H1 (cell line): Measurements from ENCODE around the gene HES1.

Source experiments
- CBX5 ChIP-seq: fragments of 300-800, 300-1000 bp; sonication (generic); IDR thresholded peaks from 2 replicates; pipeline ENCODE4 v1.7.1; 2016; ENCODE audit warnings: antibody characterized with exemption, low read length, low read depth
- CEBPB ChIP-seq: IDR thresholded peaks from 2 replicates; pipeline ENCODE4 v1.6.1; 2012; ENCODE audit warnings: low read depth, low read length
- CTCF ChIP-seq, 3 experiments: IDR thresholded peaks; 1 replicate in 2 of 3; 2 replicates in 1 of 3; pipeline versions ENCODE4 v1.5.1 to v1.6.1; 2011; ENCODE audit warnings: low read length in 3 of 3, mild to moderate bottlenecking in 3 of 3, inconsistent platforms in 2 of 3, low read depth in 1 of 3, moderate library complexity in 1 of 3; ENCODE audit not compliant: insufficient read depth in 1 of 3; ENCODE audit errors: control extremely low read depth in 1 of 3
- EGR1 ChIP-seq: IDR thresholded peaks from 2 replicates; pipeline ENCODE4 v1.6.1; 2011; ENCODE audit warnings: low read depth, low read length, borderline replicate concordance
- JUN ChIP-seq: IDR thresholded peaks from 2 replicates; pipeline ENCODE4 v1.6.1; 2011; ENCODE audit warnings: low read depth, mild to moderate bottlenecking, improper control_type of control experiment, low read length
- NRF1 ChIP-seq: IDR thresholded peaks from 2 replicates; pipeline ENCODE4 v1.6.1; 2011; ENCODE audit warnings: mild to moderate bottlenecking, low read depth, low read length, improper control_type of control experiment
- PHF8 ChIP-seq: fragments of 200-600 bp; sonication (generic); conservative IDR thresholded peaks from 2 replicates; pipeline ENCODE4 v1.7.1; 2012; ENCODE audit warnings: low read depth, mild to moderate bottlenecking, inconsistent platforms, low read length, moderate library complexity
- POLR2A ChIP-seq, 2 experiments: IDR thresholded peaks; 1 replicate in 1 of 2; 2 replicates in 1 of 2; pipeline ENCODE4 v1.6.1; 2011; ENCODE audit warnings: low read depth in 2 of 2, low read length in 2 of 2, mild to moderate bottlenecking in 2 of 2; ENCODE audit errors: control extremely low read depth in 1 of 2
- RAD21 ChIP-seq, 2 experiments: IDR thresholded peaks in 1 of 2; conservative IDR thresholded peaks in 1 of 2; 2 replicates each; pipeline ENCODE4 v1.6.1; 2011; ENCODE audit warnings: low read depth in 2 of 2, low read length in 2 of 2, improper control_type of control experiment in 1 of 2, inconsistent platforms in 1 of 2, mild to moderate bottlenecking in 1 of 2, moderate library complexity in 1 of 2
- RBBP5 ChIP-seq: IDR thresholded peaks from 2 replicates; pipeline ENCODE4 v1.7.1; 2012; ENCODE audit warnings: low read depth, mild to moderate bottlenecking, inconsistent platforms, low read length, moderate library complexity, borderline replicate concordance
- RNF2 ChIP-seq: fragments of 200-900, 300-1000 bp; sonication (generic); IDR thresholded peaks from 2 replicates; pipeline ENCODE4 v1.7.1; 2016; ENCODE audit warnings: borderline replicate concordance, low read depth, mild to moderate bottlenecking, antibody characterized with exemption, low read length; ENCODE audit not compliant: poor library complexity, severe bottlenecking; ENCODE audit errors: missing control alignments
- RXRA ChIP-seq: IDR thresholded peaks from 2 replicates; pipeline ENCODE4 v1.6.1; 2011; ENCODE audit warnings: low read depth, mild to moderate bottlenecking, low read length, moderate library complexity; ENCODE audit not compliant: insufficient read depth
- TF ChIP-seq, protein P1 (sequence below): IDR thresholded peaks from 2 replicates; pipeline ENCODE4 v1.6.1; 2012; ENCODE audit warnings: inconsistent platforms
- TF ChIP-seq, protein P2 (sequence below): IDR thresholded peaks from 2 replicates; pipeline ENCODE4 v1.6.1; 2011; ENCODE audit warnings: low read depth, mild to moderate bottlenecking, low read length; ENCODE audit not compliant: insufficient read depth

DNA sequence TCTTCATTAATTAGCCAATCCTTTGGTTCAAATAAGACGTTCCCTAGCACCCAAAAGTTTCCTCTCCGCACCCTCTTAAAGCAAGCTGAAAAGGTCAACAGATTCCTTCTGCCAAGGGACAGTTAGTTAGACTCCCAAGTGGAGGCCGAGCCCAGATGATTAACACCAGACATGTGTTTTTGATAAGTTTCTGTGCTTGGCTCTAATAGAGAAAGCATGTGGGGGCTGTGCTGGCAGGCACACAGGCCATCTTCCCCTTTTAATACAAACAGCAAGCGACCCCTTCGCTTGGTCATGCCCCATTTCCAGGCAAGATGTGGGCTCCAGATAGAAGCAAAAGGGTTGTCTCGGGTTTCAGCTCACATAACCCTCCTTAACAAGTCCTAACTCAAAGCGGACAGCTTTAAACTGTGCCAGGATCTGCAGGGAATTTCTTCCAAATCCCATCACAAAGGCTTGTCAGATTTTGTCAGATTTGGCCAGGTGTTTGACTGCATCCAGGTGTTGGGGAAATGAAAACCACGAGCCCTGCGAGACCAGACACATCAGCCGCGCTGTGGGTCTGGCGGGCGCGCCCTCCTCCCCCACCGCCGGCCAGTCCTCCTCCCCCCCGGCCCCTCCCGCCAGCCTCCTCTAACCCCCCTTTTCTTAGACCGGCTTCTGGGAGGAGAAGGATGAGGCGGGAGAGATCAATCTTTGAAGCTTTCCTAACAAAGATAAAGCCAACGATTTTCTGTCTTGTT lies 3.3 kb downstream of the HES1 start:
- TF ChIP-seq JUN (no peak), RAD21 (IDR thresholded peaks at IDR 0.05 in 1 of 2, conservative IDR thresholded peaks at IDR 0.05 in 1 of 2; ENCODE audit: low read depth in 2 of 2, low read length in 2 of 2) (no peak), CBX5 (no peak), RNF2 (no peak), CEBPB (no peak), NRF1 (no peak), EGR1 (no peak), CTCF (IDR thresholded peaks at IDR 0.05; ENCODE audit: control extremely low read depth in 1 of 3, insufficient read depth in 1 of 3, low read depth in 1 of 3, low read length in 3 of 3) (no peak), POLR2A (IDR thresholded peaks at IDR 0.05; ENCODE audit: control extremely low read depth in 1 of 2, low read depth in 2 of 2, low read length in 2 of 2) (no peak), PHF8 (no peak), RBBP5 (no peak), RXRA (no peak)
- TF ChIP-seq, protein P1, sequence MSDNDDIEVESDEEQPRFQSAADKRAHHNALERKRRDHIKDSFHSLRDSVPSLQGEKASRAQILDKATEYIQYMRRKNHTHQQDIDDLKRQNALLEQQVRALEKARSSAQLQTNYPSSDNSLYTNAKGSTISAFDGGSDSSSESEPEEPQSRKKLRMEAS: 0 out of 2 replicates have a peak, but pooled peaks have one; percentile 7
- TF ChIP-seq, protein P2, sequence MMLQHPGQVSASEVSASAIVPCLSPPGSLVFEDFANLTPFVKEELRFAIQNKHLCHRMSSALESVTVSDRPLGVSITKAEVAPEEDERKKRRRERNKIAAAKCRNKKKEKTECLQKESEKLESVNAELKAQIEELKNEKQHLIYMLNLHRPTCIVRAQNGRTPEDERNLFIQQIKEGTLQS: no peak
